Cardiac fibroblast (primary cell): ENCODE results near the gene UMAD1.

Source experiments
- DNase-seq, 2 donors: peaks; one replicate each; pipeline versions ENCODE4 v3.0.0 to v3.0.0-alpha.2; 2010; ENCODE audit warnings: low read depth in 2 of 2
- H3K4me3 ChIP-seq, 2 donors: replicated peaks in 1 of 2; 1 replicate in 1 of 2; 2 replicates in 1 of 2; pipeline ENCODE4 v1.5.1; 2011; ENCODE audit warnings: low read depth in 2 of 2, low read length in 2 of 2, mild to moderate bottlenecking in 2 of 2, moderate library complexity in 1 of 2
- CTCF ChIP-seq: IDR thresholded peaks from one replicate; pipeline ENCODE4 v1.5.1; 2011; ENCODE audit warnings: low read depth, mild to moderate bottlenecking, low read length, inconsistent platforms

The UMAD1 gene

DNA sequence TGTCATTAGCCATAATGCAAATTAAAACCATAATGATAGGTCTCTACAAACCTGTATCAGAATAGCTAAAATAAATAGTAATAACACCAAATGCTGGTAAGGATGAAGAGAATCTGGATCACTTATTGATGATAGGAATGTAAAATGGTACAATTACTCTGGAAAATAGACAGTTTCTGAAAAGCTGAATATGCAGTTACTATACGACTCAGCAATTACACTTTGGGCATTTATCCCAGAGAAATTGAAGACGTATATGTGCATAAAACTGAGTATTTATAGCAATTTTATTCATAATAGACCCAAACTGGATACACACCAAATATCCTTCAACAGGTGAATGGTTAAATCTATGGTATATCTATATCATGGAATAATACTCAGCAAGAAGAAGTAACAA, 69.9 kb downstream of the UMAD1 start:
- no peak for DNase-seq
- no peak for TF ChIP-seq CTCF
- no peak overlapping the region for H3K4me3 ChIP-seq

DNA sequence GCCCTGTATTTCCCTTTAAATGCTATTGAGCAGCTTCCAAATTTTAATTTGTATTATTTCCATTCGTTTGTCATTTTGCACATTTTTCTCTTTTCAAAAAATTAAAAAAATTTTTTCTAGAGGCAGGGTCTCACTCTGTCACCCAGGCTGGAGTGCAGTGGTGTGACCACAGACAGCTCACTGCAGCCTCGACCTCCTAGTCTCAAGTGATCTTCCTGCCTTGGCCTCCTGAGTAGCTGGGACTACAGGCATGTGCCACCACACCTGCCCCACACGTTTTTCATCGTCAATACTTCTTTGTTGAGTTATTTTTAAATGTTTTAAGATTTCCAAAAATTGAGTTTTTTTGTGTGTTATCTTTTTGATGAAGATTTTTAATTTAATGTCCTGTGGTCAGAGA, 73.2 kb downstream of the UMAD1 start:
- no peak for TF ChIP-seq CTCF
- DNase-seq = no peak
- no peak overlapping the region for H3K4me3 ChIP-seq

DNA sequence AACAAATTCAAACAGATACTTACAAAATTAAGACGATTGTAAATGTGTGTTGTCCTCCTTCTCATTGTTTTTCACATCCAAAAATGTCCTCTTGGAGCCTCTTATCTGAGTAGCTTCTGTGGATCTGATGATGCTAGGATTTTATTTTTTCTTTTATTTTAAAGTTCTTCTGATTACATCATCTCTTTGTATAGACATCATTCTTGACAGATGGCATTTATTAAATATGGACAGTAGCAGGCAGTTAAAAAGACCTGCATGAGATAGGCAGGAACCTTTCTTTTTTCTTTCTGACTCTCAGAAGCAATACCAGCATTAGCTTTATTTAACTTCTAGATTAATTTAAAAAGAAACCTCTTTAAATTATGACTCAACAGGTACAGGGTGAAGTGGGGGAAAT, 77.9 kb downstream of the UMAD1 start, which contains the start of gene RPA3:
RPA3 (minus strand) TSS at position 116 of the 400 bp plus-strand sequence. CDS start 78,189 bp downstream, outside the sequence.
- H3K4me3 ChIP-seq = no peak within 1 kb of the TSS
- TF ChIP-seq CTCF = no peak
- DNase-seq = no peak

- no peak for TF ChIP-seq CTCF
- no peak overlapping the region for H3K4me3 ChIP-seq
- peak; percentile 85 to 95 for DNase-seq
Observed at GRCh38 chr7:7719236-7719635, 78.7 kb downstream of the UMAD1 start.

- TF ChIP-seq CTCF = no peak
- H3K4me3 ChIP-seq = no peak overlapping the region
- no peak for DNase-seq
Observed at GRCh38 chr7:7720193-7720592, 79.6 kb downstream of the UMAD1 start.

GRCh38 chr7:7720750-7721621, 80.4 kb downstream of the UMAD1 start:
- TF ChIP-seq CTCF = no peak
- no peak for DNase-seq
- H3K4me3 ChIP-seq = no peak overlapping the region

DNA sequence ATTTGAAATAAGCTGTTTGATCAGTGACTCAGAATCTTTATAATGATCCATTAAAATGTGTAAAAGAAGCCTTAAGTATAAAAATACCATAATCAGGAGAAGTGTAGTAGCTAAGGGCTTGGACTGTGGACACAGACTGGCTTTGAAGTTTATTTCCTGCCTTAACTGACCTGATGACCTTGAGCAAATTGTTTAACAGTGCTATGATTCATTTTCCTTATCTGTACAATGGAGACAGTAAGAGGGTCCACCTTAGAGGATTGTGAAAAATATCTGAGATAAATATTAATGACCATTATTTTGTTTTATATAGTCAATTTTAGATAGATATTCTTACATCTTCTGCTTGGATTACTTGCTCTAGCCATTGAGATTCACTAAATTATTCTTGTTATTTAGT, 91.2 kb downstream of the UMAD1 start:
- TF ChIP-seq CTCF = no peak
- H3K4me3 ChIP-seq = no peak overlapping the region
- DNase-seq = no peak
